Stimulated activated memory B cell treated with anti-CD40 and anti-IgM and Interleukin-4, amounts not matched to agents 10 μg/mL and 1 μg/mL and 100 μg/mL, for 72 hours (primary cell): ENCODE results near the gene METTL24.

Source experiments
- ATAC-seq: fragments of 150-1000 bp; cut with Tn5 transposase; 2 replicates; pipeline ENCODE4 v1.10.0; 2021
- H3K27ac Mint-ChIP-seq: one replicate; pipeline ENCODE4 v1.8.0; 2022; ENCODE audit warnings: mild to moderate bottlenecking, mixed read lengths
- H3K27me3 Mint-ChIP-seq: one replicate; pipeline ENCODE4 v1.8.0; 2022; ENCODE audit warnings: mixed read lengths
- H3K36me3 Mint-ChIP-seq: one replicate; pipeline ENCODE4 v1.8.0; 2022; ENCODE audit warnings: mixed read lengths
- H3K4me1 Mint-ChIP-seq: one replicate; pipeline ENCODE4 v1.8.0; 2022; ENCODE audit warnings: mixed read lengths
- H3K4me3 Mint-ChIP-seq: one replicate; pipeline ENCODE4 v1.8.0; 2022; ENCODE audit warnings: mild to moderate bottlenecking, moderate library complexity, mixed read lengths
- H3K9me3 Mint-ChIP-seq: one replicate; pipeline ENCODE4 v1.8.0; 2022; ENCODE audit warnings: mixed read lengths

The METTL24 gene

DNA sequence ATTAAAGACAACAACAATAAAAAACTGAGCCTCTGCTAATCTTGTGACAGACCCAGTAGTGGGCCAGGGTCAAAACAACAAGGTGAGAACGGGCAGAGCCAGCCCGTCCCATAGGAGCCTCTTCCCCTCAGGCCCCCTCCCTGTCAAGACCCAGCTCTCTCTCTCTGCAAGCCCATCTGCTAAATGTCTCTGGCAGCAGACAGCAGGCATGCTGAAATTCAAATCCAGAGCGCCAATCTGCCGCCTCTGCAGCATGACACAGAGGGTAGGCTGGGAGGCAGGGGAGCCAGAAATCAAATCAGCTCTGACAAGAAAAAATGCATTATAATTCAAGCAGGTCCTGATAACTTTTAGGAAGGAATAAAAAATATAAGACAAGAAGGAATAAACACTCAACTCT lies 26.3 kb downstream of the METTL24 start:
- no peak for ATAC-seq
- Mint-ChIP-seq H3K4me1 (no peaks in the 10 kb centered on the region), H3K9me3 (no peaks in the 10 kb centered on the region), H3K4me3 (no peak overlapping the region), H3K36me3 (no peaks in the 10 kb centered on the region), H3K27me3 (peaks cover 17% of the 10 kb centered on the region), H3K27ac (no peak overlapping the region)

- ATAC-seq, result no peak
- no peaks in the 10 kb centered on the region for H3K4me1 Mint-ChIP-seq
- peaks cover 17% of the 10 kb centered on the region for H3K27me3 Mint-ChIP-seq
These were observed 26.8 kb downstream of the METTL24 start for GRCh38 chr6:110331390-110331789.

DNA sequence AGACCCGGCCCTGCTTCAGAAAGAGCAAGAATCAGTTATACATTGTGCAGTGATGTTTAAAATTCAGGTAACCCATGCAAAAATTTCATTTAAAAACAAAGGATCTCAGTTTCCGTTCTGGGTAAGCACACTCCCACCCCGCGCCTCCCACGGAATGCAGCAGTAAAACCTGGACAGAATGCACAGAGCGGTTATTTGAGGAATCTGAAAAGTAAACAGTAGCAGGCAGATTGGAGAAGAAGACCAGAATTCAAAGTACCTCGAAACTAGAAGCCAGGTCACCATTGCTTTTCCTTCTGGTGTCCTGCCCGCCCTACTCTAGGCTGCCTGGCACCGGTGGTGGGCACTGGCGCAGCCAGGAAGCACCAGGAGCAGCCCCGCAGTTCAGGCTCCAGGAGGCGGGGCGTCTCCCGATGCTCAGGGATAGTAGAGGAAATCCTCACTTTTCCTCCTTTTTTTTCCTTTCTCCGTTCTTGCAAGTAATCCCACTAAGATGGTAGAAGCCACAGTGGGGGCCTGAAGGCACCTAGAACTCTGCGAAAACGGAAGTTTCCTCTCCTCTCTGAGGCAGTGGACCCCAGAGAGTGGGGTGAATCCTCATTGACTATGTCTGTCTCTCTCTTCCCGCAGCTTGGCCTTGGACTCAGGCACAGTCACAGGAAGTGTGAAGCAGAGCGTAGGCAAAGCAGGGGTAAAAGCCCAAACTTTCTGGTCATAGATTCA lies 28.3 kb downstream of the METTL24 start:
- Mint-ChIP-seq H3K27ac (no peak overlapping the region), H3K4me3 (no peak overlapping the region), H3K4me1 (no peaks in the 10 kb centered on the region), H3K36me3 (no peaks in the 10 kb centered on the region), H3K9me3 (no peaks in the 10 kb centered on the region), H3K27me3 (peaks cover 17% of the 10 kb centered on the region)
- ATAC-seq, result no peak

More at GRCh38 chr6:110331390-110331789, 26.8 kb downstream of the METTL24 start:
- Mint-ChIP-seq H3K36me3 (no peaks in the 10 kb centered on the region), H3K4me3 (no peak overlapping the region), H3K27ac (no peak overlapping the region), H3K9me3 (no peaks in the 10 kb centered on the region)

GRCh38 chr6:110329348-110329713 lies 28.8 kb downstream of the METTL24 start:
- no peaks in the 10 kb centered on the region for H3K36me3 Mint-ChIP-seq
- H3K4me3 Mint-ChIP-seq, result no peak overlapping the region
- no peaks in the 10 kb centered on the region for H3K9me3 Mint-ChIP-seq
- H3K27me3 Mint-ChIP-seq, result peaks cover 17% of the 10 kb centered on the region
- no peaks in the 10 kb centered on the region for H3K4me1 Mint-ChIP-seq
- no peak overlapping the region for H3K27ac Mint-ChIP-seq
- ATAC-seq, result no peak

DNA sequence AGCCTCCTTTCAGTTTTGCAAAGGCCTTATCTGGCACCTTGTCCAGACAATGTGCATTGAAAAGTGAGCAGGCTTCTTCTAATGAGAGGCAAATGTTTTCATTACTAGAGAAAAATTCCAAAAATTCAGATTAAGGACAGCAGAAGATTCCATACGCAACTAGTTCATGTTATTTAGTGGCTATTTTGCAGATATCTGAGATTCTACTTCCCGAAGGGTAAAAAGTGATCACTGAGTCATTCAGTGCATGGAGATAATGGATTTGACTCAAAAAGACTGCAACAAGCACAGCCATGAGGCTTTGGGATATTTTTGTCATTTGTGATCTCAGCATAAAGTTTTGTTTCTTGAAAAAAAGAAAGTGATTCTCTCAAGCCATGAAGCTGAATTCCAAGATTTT lies 29.9 kb downstream of the METTL24 start:
- H3K9me3 Mint-ChIP-seq, result no peaks in the 10 kb centered on the region
- no peak overlapping the region for H3K27ac Mint-ChIP-seq
- ATAC-seq, result no peak
- H3K36me3 Mint-ChIP-seq, result no peaks in the 10 kb centered on the region
- no peaks in the 10 kb centered on the region for H3K4me1 Mint-ChIP-seq
- H3K4me3 Mint-ChIP-seq, result no peak overlapping the region
- H3K27me3 Mint-ChIP-seq, result peaks cover 19% of the 10 kb centered on the region

- Mint-ChIP-seq H3K4me3 (no peak overlapping the region), H3K36me3 (no peaks in the 10 kb centered on the region), H3K9me3 (no peaks in the 10 kb centered on the region), H3K27ac (no peak overlapping the region), H3K4me1 (peaks cover 6% of the 10 kb centered on the region), H3K27me3 (peaks cover 27% of the 10 kb centered on the region)
- no peak for ATAC-seq
These were observed 30.8 kb downstream of the METTL24 start for GRCh38 chr6:110327391-110327790.

DNA sequence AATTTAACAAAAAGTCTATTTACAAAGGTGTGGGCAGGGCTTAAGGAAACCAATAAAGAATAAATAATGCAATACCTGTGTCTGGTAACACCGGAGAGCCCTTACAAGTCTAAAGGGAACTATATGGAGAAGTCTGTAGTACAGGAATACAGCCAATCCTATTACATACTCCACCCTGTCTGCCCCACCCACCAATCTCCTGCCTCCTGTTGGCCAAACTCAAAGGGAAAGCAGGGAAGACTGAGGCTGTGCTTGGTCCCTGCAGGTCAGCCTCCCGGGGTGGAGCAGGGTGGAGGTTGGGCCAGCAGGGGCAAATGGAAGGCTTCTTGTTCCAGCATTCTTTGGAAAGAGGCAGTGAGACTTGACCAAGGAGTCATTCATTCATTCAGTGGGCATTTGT lies 31.5 kb downstream of the METTL24 start:
- H3K4me1 Mint-ChIP-seq, result peaks cover 6% of the 10 kb centered on the region
- no peak overlapping the region for H3K27ac Mint-ChIP-seq
- ATAC-seq, result no peak
- H3K27me3 Mint-ChIP-seq, result peaks cover 27% of the 10 kb centered on the region
- H3K4me3 Mint-ChIP-seq, result no peak overlapping the region
- no peaks in the 10 kb centered on the region for H3K9me3 Mint-ChIP-seq
- no peaks in the 10 kb centered on the region for H3K36me3 Mint-ChIP-seq

DNA sequence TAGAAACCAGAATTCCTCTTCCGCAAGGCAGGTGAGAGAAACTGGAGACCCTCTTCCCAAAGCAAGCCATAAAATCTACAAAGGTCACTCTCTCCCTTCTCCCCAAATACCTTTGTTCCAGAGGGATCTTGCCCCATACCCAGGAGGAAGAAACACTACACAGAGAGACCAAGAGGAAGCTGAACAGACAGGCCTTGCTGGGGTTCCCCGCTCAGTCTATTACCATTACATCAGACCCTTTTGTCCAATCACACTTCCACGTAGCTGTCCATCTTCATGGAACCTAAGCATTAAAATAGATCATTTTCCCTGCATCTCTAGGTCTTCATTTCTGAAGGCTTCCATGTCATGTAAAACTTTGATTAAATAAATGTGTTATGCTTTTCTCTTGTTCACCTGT lies 32.1 kb downstream of the METTL24 start:
- H3K27ac Mint-ChIP-seq, result no peak overlapping the region
- H3K4me1 Mint-ChIP-seq, result peaks cover 6% of the 10 kb centered on the region
- H3K9me3 Mint-ChIP-seq, result no peaks in the 10 kb centered on the region
- H3K27me3 Mint-ChIP-seq, result peaks cover 22% of the 10 kb centered on the region
- no peak for ATAC-seq
- H3K36me3 Mint-ChIP-seq, result no peaks in the 10 kb centered on the region
- no peak overlapping the region for H3K4me3 Mint-ChIP-seq

DNA sequence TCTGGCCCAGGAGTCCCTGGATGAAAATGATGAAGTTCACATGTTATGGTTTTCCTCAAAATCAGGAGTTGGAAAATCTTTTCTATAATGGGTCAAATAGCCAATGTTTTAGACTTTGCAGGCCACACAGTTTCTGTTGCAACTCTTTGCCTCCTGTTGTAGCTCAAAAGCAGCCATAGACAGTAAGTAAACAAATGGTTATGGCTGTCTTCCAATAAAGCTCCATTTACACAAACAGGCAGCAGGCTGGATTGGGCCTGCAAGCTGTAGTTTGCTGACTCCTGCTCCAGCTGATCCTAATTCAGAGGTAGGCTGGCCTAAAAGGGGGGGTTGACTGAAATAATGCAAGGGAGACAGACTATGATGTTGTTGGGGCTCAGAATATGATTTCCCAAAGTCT lies 33.0 kb downstream of the METTL24 start:
- Mint-ChIP-seq H3K4me1 (peaks cover 6% of the 10 kb centered on the region), H3K27me3 (peaks cover 14% of the 10 kb centered on the region), H3K36me3 (no peaks in the 10 kb centered on the region), H3K27ac (no peak overlapping the region), H3K4me3 (no peak overlapping the region), H3K9me3 (no peaks in the 10 kb centered on the region)
- ATAC-seq, result no peak

DNA sequence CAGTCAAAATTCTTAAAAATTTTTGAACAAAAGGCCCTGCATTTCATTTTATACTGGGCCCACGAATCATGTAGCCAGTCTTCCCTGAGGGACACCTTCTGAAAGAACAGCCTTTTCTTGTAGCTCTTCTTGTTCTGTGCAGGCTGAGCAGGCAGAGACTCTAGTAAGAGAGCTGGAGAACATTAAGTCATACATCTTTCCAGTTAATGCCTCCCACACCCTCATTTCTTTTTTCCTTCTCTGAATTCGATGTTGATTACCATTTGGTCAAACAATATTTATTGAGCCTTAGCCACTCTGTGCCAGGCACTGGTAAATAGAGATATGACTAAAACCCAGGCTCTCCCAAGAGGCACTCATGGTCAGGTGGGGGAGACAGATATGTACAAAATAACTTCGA lies 33.6 kb downstream of the METTL24 start:
- H3K27me3 Mint-ChIP-seq, result peaks cover 10% of the 10 kb centered on the region
- H3K27ac Mint-ChIP-seq, result no peak overlapping the region
- peaks cover 6% of the 10 kb centered on the region for H3K4me1 Mint-ChIP-seq
- no peaks in the 10 kb centered on the region for H3K9me3 Mint-ChIP-seq
- H3K36me3 Mint-ChIP-seq, result no peaks in the 10 kb centered on the region
- no peak overlapping the region for H3K4me3 Mint-ChIP-seq
- ATAC-seq, result no peak

- H3K27ac Mint-ChIP-seq, result no peak overlapping the region
- H3K4me3 Mint-ChIP-seq, result no peak overlapping the region
- ATAC-seq, result no peak
- no peaks in the 10 kb centered on the region for H3K36me3 Mint-ChIP-seq
- H3K27me3 Mint-ChIP-seq, result peaks cover 10% of the 10 kb centered on the region
- peaks cover 6% of the 10 kb centered on the region for H3K4me1 Mint-ChIP-seq
- no peaks in the 10 kb centered on the region for H3K9me3 Mint-ChIP-seq
These were observed 34.9 kb downstream of the METTL24 start for GRCh38 chr6:110323258-110323657.

DNA sequence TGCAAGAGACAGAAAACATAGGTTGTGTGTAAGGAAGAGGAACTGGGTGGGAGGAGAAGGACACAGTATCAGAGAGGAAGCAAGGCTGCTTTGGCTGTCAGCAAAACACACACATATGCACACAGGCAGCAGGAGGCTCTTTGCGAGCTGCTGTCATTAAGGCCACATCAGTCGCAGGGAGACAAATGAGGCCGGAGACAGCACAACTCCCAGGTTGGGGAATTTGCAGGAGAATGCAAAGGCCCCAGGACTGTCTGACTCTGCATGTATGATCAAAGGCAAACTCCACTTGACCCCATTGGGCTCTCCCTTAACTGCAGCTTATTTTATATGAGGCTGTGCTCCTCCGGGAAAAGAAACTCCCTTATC lies 35.3 kb downstream of the METTL24 start:
- Mint-ChIP-seq H3K27ac (no peak overlapping the region), H3K27me3 (peaks cover 10% of the 10 kb centered on the region), H3K9me3 (no peaks in the 10 kb centered on the region), H3K4me1 (peaks cover 6% of the 10 kb centered on the region), H3K36me3 (no peaks in the 10 kb centered on the region), H3K4me3 (no peak overlapping the region)
- ATAC-seq, result peak; percentile 32

DNA sequence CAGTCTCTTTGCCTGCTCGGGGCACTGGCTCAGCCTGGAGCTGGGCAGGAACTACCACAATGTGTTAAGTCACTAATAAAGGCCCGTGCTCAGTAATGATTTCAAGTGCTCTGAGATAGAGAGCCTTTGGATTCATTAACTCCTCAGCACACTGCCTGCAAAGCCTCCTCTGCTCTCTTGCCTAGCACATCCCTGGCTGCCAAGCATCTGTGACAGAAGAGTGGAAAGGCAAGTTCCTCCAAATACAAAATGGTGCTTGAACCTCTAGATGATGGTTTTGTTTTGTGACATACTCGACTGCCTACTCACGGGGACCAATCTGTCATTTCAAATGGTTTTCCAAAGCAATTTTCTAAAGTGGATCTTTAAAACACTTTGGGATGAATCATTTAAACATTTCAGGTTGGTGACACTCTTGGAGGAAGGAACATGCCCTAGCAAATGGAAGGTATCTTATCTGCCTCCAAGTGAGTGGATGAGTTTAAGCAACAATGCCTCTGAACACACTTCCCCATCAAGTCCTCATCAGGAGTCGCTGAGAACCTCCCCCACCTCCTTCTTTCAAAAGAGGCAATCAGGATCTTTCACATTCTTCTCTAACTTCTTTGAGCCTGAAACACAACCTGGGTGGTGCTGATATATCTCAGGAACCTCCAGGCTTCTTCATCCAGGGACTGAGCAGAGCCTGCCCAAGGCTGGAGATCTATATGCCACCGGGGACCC lies 35.8 kb downstream of the METTL24 start:
- Mint-ChIP-seq H3K4me1 (peaks cover 6% of the 10 kb centered on the region), H3K4me3 (no peak overlapping the region), H3K9me3 (no peaks in the 10 kb centered on the region), H3K36me3 (no peaks in the 10 kb centered on the region), H3K27ac (no peak overlapping the region), H3K27me3 (peaks cover 10% of the 10 kb centered on the region)
- peak; percentile 11 for ATAC-seq

GRCh38 chr6:110320307-110320706 lies 37.8 kb downstream of the METTL24 start:
- Mint-ChIP-seq H3K4me1 (peaks cover 6% of the 10 kb centered on the region), H3K27me3 (peaks cover 10% of the 10 kb centered on the region), H3K27ac (no peak overlapping the region), H3K36me3 (no peaks in the 10 kb centered on the region), H3K9me3 (no peaks in the 10 kb centered on the region), H3K4me3 (no peak overlapping the region)
- no peak for ATAC-seq

DNA sequence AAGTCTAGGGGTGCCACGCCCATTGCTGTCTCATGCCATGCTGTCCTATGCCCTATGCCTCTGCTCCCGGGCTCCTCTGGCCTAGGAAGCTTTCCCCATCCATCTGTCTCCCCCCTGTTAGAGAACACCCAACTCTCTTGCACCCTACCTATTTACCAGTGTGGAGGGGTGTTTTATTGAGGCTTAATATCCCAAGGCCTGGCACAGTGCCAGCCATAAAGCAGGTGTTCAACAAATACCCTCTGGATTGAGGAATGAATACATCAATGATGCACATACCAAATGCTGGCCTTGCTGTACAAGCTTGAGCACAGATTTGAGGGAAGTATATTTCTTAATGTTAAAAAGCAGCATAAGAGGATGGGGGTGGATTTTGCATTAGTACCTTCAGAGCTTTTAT lies 38.3 kb downstream of the METTL24 start:
- no peaks in the 10 kb centered on the region for H3K9me3 Mint-ChIP-seq
- peaks cover 10% of the 10 kb centered on the region for H3K27me3 Mint-ChIP-seq
- H3K4me3 Mint-ChIP-seq, result no peak overlapping the region
- no peak for ATAC-seq
- peaks cover 6% of the 10 kb centered on the region for H3K4me1 Mint-ChIP-seq
- H3K27ac Mint-ChIP-seq, result no peak overlapping the region
- H3K36me3 Mint-ChIP-seq, result no peaks in the 10 kb centered on the region

DNA sequence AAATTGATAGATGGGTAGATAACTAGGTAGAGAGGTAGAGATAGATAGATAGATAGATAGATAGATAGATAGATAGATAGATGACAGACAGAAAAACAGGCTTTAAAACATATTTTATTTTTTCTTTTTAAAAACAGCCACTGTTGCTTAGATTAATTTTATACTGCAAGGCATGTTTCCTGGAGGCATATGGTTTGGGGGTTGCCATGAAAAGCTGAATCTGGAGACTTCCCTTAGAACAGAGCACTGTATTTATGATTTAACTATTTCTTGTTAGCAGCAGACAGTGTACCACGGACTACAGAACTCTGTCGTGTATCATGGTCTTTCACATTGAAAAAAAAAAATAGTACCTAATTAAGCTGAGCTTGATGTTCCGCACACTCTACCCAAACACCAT lies 38.8 kb downstream of the METTL24 start:
- H3K4me1 Mint-ChIP-seq, result peaks cover 6% of the 10 kb centered on the region
- H3K4me3 Mint-ChIP-seq, result no peak overlapping the region
- no peaks in the 10 kb centered on the region for H3K9me3 Mint-ChIP-seq
- no peak for ATAC-seq
- no peaks in the 10 kb centered on the region for H3K36me3 Mint-ChIP-seq
- H3K27me3 Mint-ChIP-seq, result peaks cover 10% of the 10 kb centered on the region
- H3K27ac Mint-ChIP-seq, result no peak overlapping the region
